Smooth muscle cell (in vitro differentiated cells): ENCODE results near the gene PDXP. TPM values are rescaled to one million over a fixed set of nuclear protein-coding genes. Genes with fewer than 3 reads are reported as not detected.

ENCODE experiments used
- DNase-seq: peaks from one replicate; lab custom pipeline; 2025; ENCODE audit not compliant: unreplicated experiment; lab: John Stamatoyannopoulos, UW
- H2AFZ ChIP-seq: fragments of 200-600 bp; sonication (generic); 2 replicates; pipeline ENCODE4 v1.6.0; 2016; ENCODE audit warnings: antibody characterized with exemption, low read depth, mild to moderate bottlenecking
- H3F3A ChIP-seq: fragments of 200-600 bp; sonication (generic); 2 replicates; pipeline ENCODE4 v1.6.0; 2017; ENCODE audit warnings: antibody characterized with exemption, low read depth
- H3K27ac ChIP-seq: fragments of 200-600 bp; sonication (generic); 2 replicates; pipeline ENCODE4 v1.5.1; 2016; ENCODE audit warnings: low read depth, mild to moderate bottlenecking
- H3K27me3 ChIP-seq: fragments of 200-600 bp; sonication (generic); 2 replicates; pipeline ENCODE4 v1.6.1; 2016; ENCODE audit warnings: low read depth, mild to moderate bottlenecking
- H3K36me3 ChIP-seq: fragments of 200-600 bp; sonication (generic); 2 replicates; pipeline ENCODE4 v1.5.1; 2016; ENCODE audit warnings: low read depth
- H3K4me1 ChIP-seq: fragments of 200-600 bp; sonication (generic); 2 replicates; pipeline ENCODE4 v1.5.1; 2016; ENCODE audit warnings: low read depth
- H3K4me2 ChIP-seq: fragments of 200-600 bp; sonication (generic); 2 replicates; pipeline ENCODE4 v1.6.0; 2016; ENCODE audit warnings: mild to moderate bottlenecking
- H3K4me3 ChIP-seq: fragments of 200-600 bp; sonication (generic); 2 replicates; pipeline ENCODE4 v1.5.1; 2016; ENCODE audit warnings: mild to moderate bottlenecking
- H3K79me2 ChIP-seq: fragments of 200-600 bp; sonication (generic); 2 replicates; pipeline ENCODE4 v1.6.0; 2016; ENCODE audit warnings: low read depth, mild to moderate bottlenecking
- H3K9ac ChIP-seq: fragments of 200-600 bp; sonication (generic); 2 replicates; pipeline ENCODE4 v1.6.0; 2016; ENCODE audit warnings: low read depth
- H3K9me3 ChIP-seq: fragments of 200-600 bp; sonication (generic); replicated peaks from 2 replicates; pipeline ENCODE4 v1.5.1; 2016; ENCODE audit warnings: low read depth
- H4K20me1 ChIP-seq: fragments of 200-600 bp; sonication (generic); 2 replicates; pipeline ENCODE4 v1.6.0; 2016; ENCODE audit warnings: low read depth
- CTCF ChIP-seq: fragments of 200-600 bp; sonication (generic); IDR thresholded peaks from 2 replicates; pipeline ENCODE4 v1.5.1; 2017; ENCODE audit warnings: borderline replicate concordance, mild to moderate bottlenecking, antibody characterized with exemption; ENCODE audit not compliant: insufficient read depth, poor library complexity, severe bottlenecking
- WGBS: methylation state at CpG from one replicate; pipeline ENCODE4 v1.1.7; 2016; ENCODE audit warnings: low lambda C conversion rate; 5-methylcytosine and 5-hydroxymethylcytosine counted together
- polyA plus RNA-seq: library from polyadenylated mRNA; unstranded; fragments of >200 nt; fragmentation: Nextera tagmentation; extraction: Ambion mirVana; gene quantifications from 2 replicates; pipeline ENCODE4 v1.2.1, GENCODE V29; 2016
- total RNA-seq: library from RNA; depleted of rRNA; stranded (reverse); fragments of >200 nt; gene quantifications from 2 replicates; pipeline ENCODE4 v1.2.3, GENCODE V29; 2014

Gene PDXP
- total and polyA plus RNA-seq, 2 experiments from 2014 or later = 16.5 to 20.7 TPM

- no peak for TF ChIP-seq CTCF
- Histone ChIP-seq H3K4me3 (peak overlapping the region; percentile 58), H3K9me3 (no peaks in the 10 kb centered on the region), H2AFZ (no peak overlapping the region), H3K4me2 (peak overlapping the region; percentile 92), H3K79me2 (peaks cover 23% of the 10 kb centered on the region), H4K20me1 (peaks cover 27% of the 10 kb centered on the region), H3K36me3 (no peaks in the 10 kb centered on the region), H3K9ac (peak overlapping the region; percentile 29), H3F3A (no peaks in the 10 kb centered on the region), H3K27me3 (no peaks in the 10 kb centered on the region), H3K27ac (peak overlapping the region; percentile 76), H3K4me1 (peaks cover 12% of the 10 kb centered on the region)
- WGBS = 18% methylated on average over 6 of the region's 6 CpGs
- DNase-seq = no peak
Observed at GRCh38 chr22:37657590-37658132, 862 bp upstream of the PDXP start.

GRCh38 chr22:37659066-37659896 is 758 bp downstream of the PDXP start:
- H3K9ac ChIP-seq = no peak overlapping the region
- H3K4me3 ChIP-seq = peak overlapping the region; percentile 58
- H2AFZ ChIP-seq = no peak overlapping the region
- no peak overlapping the region for H3K27ac ChIP-seq
- peaks cover 34% of the 10 kb centered on the region for H4K20me1 ChIP-seq
- H3K27me3 ChIP-seq = no peaks in the 10 kb centered on the region
- no peak for TF ChIP-seq CTCF
- no peak for DNase-seq
- H3K4me1 ChIP-seq = peaks cover 12% of the 10 kb centered on the region
- H3F3A ChIP-seq = no peaks in the 10 kb centered on the region
- no peaks in the 10 kb centered on the region for H3K9me3 ChIP-seq
- peak overlapping the region; percentile 94 for H3K4me2 ChIP-seq
- 7% methylated on average over 53 of the region's 68 CpGs for WGBS
- H3K36me3 ChIP-seq = no peaks in the 10 kb centered on the region
- peaks cover 30% of the 10 kb centered on the region for H3K79me2 ChIP-seq

- no peak overlapping the region for H3K9ac ChIP-seq
Observed at GRCh38 chr22:37659897-37660708, 1.6 kb downstream of the PDXP start.

More at GRCh38 chr22:37659897-37660708, 1.6 kb downstream of the PDXP start:
- Histone ChIP-seq H3K79me2 (peaks cover 32% of the 10 kb centered on the region), H2AFZ (no peak overlapping the region), H3K4me2 (peak overlapping the region; percentile 94), H4K20me1 (peaks cover 39% of the 10 kb centered on the region), H3K4me3 (peak overlapping the region; percentile 58), H3K9me3 (no peaks in the 10 kb centered on the region), H3K27ac (peak overlapping the region; percentile 70), H3K27me3 (no peaks in the 10 kb centered on the region), H3K4me1 (peaks cover 12% of the 10 kb centered on the region), H3K36me3 (no peaks in the 10 kb centered on the region), H3F3A (no peaks in the 10 kb centered on the region)
- no peak for TF ChIP-seq CTCF
- WGBS = 90% methylated on average over 14 of the region's 14 CpGs
- DNase-seq = no peak
